Activated T-helper 2 cell treated with anti-CD3 and anti-CD28 coated beads, Interferon-gamma antibody, Interleukin-2, Interleukin-4, amounts not matched to agents 10 μg/mL and 5 μg/mL and 100 μg/mL, durations not matched to agents 14 hours and 24 hours and 36 hours (primary cell): Measurements from ENCODE around the gene CCDC124. TPM values are rescaled to one million over a fixed set of nuclear protein-coding genes. Genes with fewer than 3 reads are reported as not detected.
"Not testable (repeated sequence)": the region's sequence is repeated elsewhere in the genome, so short reads cannot be mapped to it uniquely, and the experiment has no call there.

Experiments used
- DNase-seq: peaks from one replicate; pipeline ENCODE4 v3.0.0; 2021; ENCODE audit warnings: low spot score
- H3K27ac Mint-ChIP-seq: one replicate; pipeline ENCODE4 v1.8.0; 2021; ENCODE audit warnings: mixed read lengths
- H3K27me3 Mint-ChIP-seq: one replicate; pipeline ENCODE4 v1.8.0; 2021; ENCODE audit warnings: low read depth, mixed read lengths
- H3K36me3 Mint-ChIP-seq: one replicate; pipeline ENCODE4 v1.8.0; 2021; ENCODE audit warnings: low read depth, mixed read lengths
- H3K4me1 Mint-ChIP-seq: one replicate; pipeline ENCODE4 v1.8.0; 2021; ENCODE audit warnings: low read depth, mixed read lengths
- H3K4me3 Mint-ChIP-seq: one replicate; pipeline ENCODE4 v1.8.0; 2021; ENCODE audit warnings: low read depth, mild to moderate bottlenecking, moderate library complexity, mixed read lengths
- H3K9me3 Mint-ChIP-seq: one replicate; pipeline ENCODE4 v1.8.0; 2021; ENCODE audit warnings: mixed read lengths
- intact Hi-C: fragments of 100-400 bp; cut with micrococcal nuclease; formaldehyde crosslinking; loops from one replicate; pipeline ENCODE4 v1.15.1; 2023
- total RNA-seq: library from RNA; stranded (reverse); gene quantifications from 2 replicates; pipeline ENCODE4 v1.2.3, GENCODE V29; 2022

The CCDC124 gene
- total RNA-seq, 1 donor from 2014 or later, result 123 TPM

DNA sequence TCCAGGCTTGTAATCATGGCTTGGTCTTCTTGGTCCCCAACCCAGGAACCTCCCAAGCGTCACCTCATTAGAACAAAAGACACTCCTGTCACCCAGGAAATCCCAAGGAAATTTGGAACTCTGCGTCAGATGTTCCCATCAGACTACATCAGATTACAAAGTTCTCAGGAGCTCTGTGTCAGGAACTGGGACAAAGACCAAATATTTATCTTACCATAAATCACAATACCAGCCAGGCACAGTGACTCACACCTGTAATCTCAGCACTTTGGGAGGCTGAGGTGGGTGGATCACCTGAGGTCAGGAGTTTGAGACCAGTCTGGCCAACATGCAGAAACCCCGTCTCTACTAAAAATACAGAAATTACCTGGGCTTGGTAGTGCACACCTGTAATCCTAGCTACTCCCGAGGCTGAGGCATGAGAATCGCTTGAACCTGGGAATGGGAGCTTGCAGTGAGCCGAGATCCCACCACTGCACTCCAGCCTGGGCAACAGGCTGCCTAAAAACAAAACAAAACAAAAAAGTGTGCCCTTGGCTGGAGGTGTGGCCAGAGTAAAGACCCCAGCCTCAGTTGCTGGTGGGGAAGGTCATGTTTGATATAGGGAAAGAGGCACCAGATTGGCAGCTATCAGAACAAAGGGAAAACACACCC, 16.7 kb upstream of the CCDC124 start:
- peaks cover 9% of the 10 kb centered on the region for H3K9me3 Mint-ChIP-seq

DNA sequence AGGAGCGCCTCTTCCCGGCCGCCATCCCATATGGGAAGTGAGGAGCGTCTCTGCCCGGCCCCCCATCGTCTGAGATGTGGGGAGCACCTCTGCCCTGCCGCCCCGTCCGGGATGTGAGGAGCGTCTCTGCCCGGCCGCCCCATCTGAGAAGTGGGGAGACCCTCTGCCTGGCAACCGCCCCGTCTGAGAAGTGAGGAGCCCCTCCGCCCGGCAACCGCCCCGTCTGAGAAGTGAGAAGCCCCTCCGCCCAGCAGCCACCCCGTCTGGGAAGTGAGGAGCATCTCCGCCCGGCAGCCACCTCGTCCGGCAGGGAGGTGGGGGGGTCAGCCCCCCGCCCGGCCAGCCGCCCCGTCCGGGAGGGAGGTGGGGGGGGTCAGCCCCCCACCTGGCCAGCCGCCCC, 14.7 kb upstream of the CCDC124 start:
- H3K27ac Mint-ChIP-seq, intact Hi-C loops, H3K9me3 Mint-ChIP-seq, H3K4me1 Mint-ChIP-seq, H3K27me3 Mint-ChIP-seq, H3K4me3 Mint-ChIP-seq, H3K36me3 Mint-ChIP-seq, DNase-seq: not testable (repeated sequence)

More for the DNA sequence above, 16.7 kb upstream of the CCDC124 start:
- no peak for DNase-seq
- H3K27me3 Mint-ChIP-seq, result no peaks in the 10 kb centered on the region
- no peaks in the 10 kb centered on the region for H3K36me3 Mint-ChIP-seq
- no peak overlapping the region for H3K4me3 Mint-ChIP-seq
- H3K4me1 Mint-ChIP-seq, result no peaks in the 10 kb centered on the region
- H3K27ac Mint-ChIP-seq, result no peak overlapping the region
- intact Hi-C loops, result no loop called here

DNA sequence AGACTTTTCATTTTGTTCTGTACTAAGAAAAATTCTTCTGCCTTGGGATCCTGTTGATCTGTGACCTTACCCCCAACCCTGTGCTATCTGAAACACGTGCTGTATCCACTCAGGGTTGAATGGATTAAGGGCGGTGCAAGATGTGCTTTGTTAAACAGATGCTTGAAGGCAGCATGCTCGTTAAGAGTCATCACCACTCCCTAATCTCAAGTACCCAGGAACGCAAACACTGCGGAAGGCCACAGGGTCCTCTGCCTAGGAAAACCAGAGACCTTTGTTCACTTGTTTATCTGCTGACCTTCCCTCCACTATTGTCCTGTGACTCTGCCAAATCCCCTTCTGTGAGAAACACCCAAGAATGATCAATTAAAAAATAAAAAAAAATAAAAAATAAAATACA, 13.7 kb upstream of the CCDC124 start:
- DNase-seq, H3K4me3 Mint-ChIP-seq, H3K4me1 Mint-ChIP-seq, intact Hi-C loops, H3K27me3 Mint-ChIP-seq, H3K27ac Mint-ChIP-seq, H3K36me3 Mint-ChIP-seq, H3K9me3 Mint-ChIP-seq: not testable (repeated sequence)

DNA sequence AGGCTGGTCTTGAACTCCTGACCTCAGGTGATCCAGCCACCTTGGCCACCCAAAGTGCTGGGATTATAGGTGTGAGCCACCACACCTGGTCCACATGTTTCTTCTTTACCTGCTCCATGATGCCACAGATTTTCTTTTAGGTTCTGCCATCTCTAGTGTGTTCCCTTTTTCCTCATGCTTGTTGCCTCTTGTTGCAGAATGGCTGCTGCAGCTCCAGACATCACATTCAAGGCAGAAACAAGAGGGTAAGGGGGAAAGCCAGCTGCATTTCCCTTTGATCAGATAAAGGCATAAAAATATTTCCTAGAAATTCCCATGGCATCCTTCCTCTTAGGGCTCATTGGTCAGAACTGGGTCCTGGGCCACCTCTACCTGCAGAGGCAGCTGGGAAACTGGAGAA, 12.3 kb upstream of the CCDC124 start:
- DNase-seq, result no peak
- H3K27me3 Mint-ChIP-seq, result no peaks in the 10 kb centered on the region
- no peaks in the 10 kb centered on the region for H3K36me3 Mint-ChIP-seq
- H3K27ac Mint-ChIP-seq, result no peak overlapping the region
- no peak overlapping the region for H3K4me3 Mint-ChIP-seq
- H3K4me1 Mint-ChIP-seq, result no peaks in the 10 kb centered on the region
- no peaks in the 10 kb centered on the region for H3K9me3 Mint-ChIP-seq
- intact Hi-C loops, result no loop called here

DNA sequence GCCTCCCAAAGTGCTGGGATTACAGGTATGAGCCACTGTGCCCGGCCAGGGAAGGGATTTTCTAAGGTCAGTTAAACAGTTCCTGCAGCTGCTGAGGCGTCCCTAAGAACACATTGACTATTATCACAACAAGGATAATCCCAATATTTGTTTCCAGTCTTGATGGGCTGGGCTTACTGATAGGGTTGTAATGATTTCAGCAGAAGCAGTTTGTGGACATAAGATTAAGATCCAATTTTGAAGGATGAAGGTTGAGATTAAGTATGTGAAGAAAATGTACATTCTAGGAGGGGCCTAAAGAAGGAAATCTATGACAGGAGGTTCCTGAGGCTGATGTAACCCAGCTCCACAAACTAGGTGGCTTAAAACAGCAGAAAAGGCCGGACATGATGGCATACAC, 10.7 kb upstream of the CCDC124 start:
- Mint-ChIP-seq H3K9me3 (no peaks in the 10 kb centered on the region), H3K4me3 (no peak overlapping the region), H3K4me1 (no peaks in the 10 kb centered on the region), H3K27me3 (peaks cover 2% of the 10 kb centered on the region), H3K36me3 (no peaks in the 10 kb centered on the region), H3K27ac (no peak overlapping the region)
- DNase-seq, result no peak
- intact Hi-C loops, result no loop called here

DNA sequence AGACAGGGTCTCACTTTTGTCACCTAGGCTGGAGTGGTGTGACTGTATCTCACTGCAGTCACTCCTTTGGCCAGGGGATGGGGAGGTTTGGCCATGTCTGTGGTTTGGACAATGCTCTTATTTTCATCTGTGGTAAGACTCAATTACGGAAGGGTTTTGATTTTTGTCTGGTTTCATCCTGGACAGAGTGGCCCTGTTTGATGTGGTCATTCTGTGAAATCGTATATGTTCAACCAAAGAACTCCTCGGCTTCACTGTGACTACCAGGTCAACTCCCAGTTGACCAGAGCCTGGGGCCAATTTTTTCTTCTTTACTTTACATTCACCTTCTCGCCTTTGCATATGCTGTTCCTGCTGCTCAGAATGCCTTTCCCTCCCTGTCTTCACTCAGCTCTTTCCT, 6.8 kb upstream of the CCDC124 start:
- no peaks in the 10 kb centered on the region for H3K9me3 Mint-ChIP-seq
- no peaks in the 10 kb centered on the region for H3K36me3 Mint-ChIP-seq

DNA sequence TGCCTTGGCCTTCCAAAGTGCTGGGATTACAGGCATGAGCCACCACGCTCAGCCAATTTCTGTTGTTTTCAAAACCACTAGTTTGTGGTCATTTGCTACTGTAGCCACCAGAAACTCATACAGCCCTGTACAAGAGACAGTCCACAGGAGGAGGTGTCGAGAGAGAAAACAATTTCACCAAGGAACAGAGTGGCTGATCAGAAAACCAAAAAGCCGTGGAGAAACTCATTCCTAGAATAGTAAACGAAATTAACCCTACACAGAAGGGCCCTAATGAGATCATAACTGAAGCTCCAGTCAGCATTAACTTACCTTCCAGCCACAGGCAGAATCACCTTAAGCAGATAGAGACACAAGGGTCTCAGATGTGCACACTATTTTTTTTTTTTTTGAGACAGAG, 3.8 kb upstream of the CCDC124 start:
- Mint-ChIP-seq H3K4me1 (peaks cover 14% of the 10 kb centered on the region), H3K4me3 (no peak overlapping the region), H3K27ac (no peak overlapping the region), H3K27me3 (peaks cover 2% of the 10 kb centered on the region), H3K36me3 (no peaks in the 10 kb centered on the region), H3K9me3 (no peaks in the 10 kb centered on the region)
- intact Hi-C loops, result no loop called here
- no peak for DNase-seq

More for the DNA sequence above, 6.8 kb upstream of the CCDC124 start:
- Mint-ChIP-seq H3K4me1 (no peaks in the 10 kb centered on the region), H3K27me3 (peaks cover 2% of the 10 kb centered on the region), H3K4me3 (no peak overlapping the region), H3K27ac (no peak overlapping the region)
- intact Hi-C loops, result no loop called here
- no peak for DNase-seq

DNA sequence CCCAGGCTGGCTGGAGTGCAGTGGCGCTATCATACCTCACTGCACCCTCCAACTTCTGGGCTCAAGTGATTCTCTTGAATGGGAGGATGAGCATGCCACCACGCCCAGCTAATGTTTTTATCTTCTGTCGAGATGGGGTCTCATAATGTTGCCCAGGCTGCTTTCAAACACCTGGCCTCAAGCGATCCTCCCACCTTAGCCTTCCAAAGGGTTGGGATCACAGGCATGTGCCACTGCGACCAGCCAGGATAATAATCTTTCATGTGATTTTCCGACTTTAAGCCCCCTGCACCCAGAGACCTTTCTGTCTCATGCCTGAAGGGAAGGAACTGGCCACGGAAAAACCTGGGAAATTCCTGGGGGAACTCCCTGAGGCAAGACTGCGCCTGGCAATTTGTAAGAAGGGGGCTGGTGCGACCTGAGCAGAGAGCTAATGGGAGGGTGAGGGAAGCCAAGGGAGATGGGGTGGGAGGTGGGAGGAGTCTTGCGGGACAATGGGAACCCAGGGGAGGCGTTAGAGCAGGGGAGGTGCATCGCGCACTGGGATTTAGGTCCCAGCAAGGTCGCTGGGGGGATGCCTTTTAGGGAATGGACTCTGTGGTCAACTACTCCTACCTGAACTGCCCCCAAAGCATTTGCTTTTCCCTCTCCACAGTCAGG, 1.2 kb upstream of the CCDC124 start:
- intact Hi-C loops, result loop anchor here (1.0 to 2.0 kb wide), 3 partner anchors 15 to 72 kb away; partner anchors contain the start of gene RPL18A
- Mint-ChIP-seq H3K27me3 (peaks cover 2% of the 10 kb centered on the region), H3K4me1 (peaks cover 14% of the 10 kb centered on the region), H3K4me3 (peak overlapping the region; percentile 97), H3K27ac (peak overlapping the region; percentile 68), H3K36me3 (no peaks in the 10 kb centered on the region), H3K9me3 (no peaks in the 10 kb centered on the region)
- no peak for DNase-seq

DNA sequence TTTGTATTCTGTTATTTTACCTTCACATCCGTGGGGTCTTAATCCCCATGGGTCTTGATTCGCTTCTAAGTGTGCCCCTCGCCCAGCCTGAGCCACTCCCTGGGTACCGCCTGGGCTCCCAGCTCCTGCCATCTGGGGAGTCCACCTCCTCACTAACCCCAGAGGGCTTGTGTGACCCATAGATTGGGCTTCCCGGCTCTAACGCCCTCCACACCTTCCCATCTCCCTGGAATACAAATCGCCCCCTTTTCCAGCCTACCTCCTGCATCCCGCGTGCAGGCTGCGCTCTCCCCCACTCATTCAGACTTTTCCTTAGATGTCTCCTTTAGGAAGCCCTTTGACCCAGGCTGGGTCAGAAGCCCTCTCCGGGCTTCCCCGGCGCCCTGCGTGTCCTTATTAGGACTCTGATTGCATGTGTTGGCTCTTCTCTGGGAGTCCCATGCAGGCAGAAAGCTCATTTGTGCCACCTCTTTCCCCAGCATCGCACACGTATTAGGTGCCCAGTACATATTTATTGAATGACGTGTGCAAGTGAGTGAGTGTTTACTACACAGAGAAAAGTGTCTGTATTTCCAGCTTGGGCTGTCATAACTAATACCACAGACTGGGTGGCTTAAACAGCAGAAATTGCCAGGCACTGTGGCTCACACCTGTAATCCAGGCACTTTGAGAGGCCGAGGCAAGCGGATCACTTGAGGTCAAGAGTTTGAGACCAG, 757 bp downstream of the CCDC124 start:
- Mint-ChIP-seq H3K27ac (peak overlapping the region; percentile 94), H3K4me3 (peak overlapping the region; percentile 97), H3K9me3 (no peaks in the 10 kb centered on the region), H3K36me3 (peaks cover 12% of the 10 kb centered on the region), H3K27me3 (no peaks in the 10 kb centered on the region), H3K4me1 (peaks cover 14% of the 10 kb centered on the region)
- intact Hi-C loops, result loop anchor here (2.0 kb wide), 2 partner anchors 13 to 61 kb away; no protein-coding TSS in a partner anchor
- DNase-seq, result no peak

DNA sequence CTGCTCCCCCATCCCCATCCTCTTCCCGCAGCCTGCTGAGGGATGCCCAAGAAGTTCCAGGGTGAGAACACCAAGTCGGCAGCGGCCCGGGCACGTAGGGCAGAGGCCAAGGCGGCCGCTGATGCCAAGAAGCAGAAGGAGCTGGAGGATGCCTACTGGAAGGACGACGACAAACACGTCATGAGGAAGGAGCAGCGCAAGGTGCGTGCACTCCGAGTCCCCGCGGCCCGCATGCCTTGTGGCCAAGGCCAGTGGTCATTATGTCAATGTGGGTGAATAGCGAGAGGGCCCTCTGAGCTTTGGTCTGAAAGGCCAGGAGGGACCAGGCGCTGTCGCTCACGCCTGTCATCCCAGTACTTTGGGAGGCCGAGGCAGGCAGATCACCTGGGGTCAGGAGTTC, 3.6 kb downstream of the CCDC124 start:
- Mint-ChIP-seq H3K36me3 (peaks cover 22% of the 10 kb centered on the region), H3K4me3 (no peak overlapping the region), H3K9me3 (no peaks in the 10 kb centered on the region), H3K27ac (no peak overlapping the region), H3K27me3 (no peaks in the 10 kb centered on the region), H3K4me1 (peaks cover 13% of the 10 kb centered on the region)
- DNase-seq, result no peak
- intact Hi-C loops, result loop anchor here (5.0 kb wide), 1 partner anchor 121 kb away; no protein-coding TSS in a partner anchor

DNA sequence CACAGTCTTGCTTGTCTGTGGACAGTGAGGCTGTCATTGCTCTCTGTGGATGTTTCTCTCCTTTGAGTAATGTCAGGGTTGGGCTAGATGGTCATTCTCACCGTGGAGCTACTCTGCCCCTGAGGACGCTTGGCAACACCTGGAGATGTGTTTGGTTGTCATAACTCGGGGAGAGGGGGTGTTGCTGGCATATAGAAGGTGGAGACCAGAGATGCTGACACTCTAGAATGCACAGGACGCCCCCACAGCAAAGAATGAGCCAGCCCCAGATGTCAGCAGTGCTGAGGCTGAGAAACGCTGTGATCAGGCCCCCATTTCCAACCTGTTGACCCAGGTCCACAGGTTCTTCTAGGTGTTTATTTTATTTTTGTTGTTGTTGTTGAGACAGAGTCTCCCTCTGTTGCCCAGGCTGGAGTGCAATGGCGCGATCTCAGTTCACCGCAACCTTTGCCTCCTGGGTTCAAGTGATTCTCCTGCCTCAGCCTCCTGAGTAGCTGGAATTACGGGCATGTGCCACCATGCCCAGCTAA, 4.6 kb downstream of the CCDC124 start:
- DNase-seq, result no peak
- intact Hi-C loops, result loop anchor here (5.0 kb wide), 1 partner anchor 120 kb away; no protein-coding TSS in a partner anchor
- H3K4me1 Mint-ChIP-seq, result peaks cover 6% of the 10 kb centered on the region
- no peaks in the 10 kb centered on the region for H3K9me3 Mint-ChIP-seq
- no peaks in the 10 kb centered on the region for H3K27me3 Mint-ChIP-seq
- H3K36me3 Mint-ChIP-seq, result peaks cover 24% of the 10 kb centered on the region
- no peak overlapping the region for H3K4me3 Mint-ChIP-seq
- no peak overlapping the region for H3K27ac Mint-ChIP-seq

DNA sequence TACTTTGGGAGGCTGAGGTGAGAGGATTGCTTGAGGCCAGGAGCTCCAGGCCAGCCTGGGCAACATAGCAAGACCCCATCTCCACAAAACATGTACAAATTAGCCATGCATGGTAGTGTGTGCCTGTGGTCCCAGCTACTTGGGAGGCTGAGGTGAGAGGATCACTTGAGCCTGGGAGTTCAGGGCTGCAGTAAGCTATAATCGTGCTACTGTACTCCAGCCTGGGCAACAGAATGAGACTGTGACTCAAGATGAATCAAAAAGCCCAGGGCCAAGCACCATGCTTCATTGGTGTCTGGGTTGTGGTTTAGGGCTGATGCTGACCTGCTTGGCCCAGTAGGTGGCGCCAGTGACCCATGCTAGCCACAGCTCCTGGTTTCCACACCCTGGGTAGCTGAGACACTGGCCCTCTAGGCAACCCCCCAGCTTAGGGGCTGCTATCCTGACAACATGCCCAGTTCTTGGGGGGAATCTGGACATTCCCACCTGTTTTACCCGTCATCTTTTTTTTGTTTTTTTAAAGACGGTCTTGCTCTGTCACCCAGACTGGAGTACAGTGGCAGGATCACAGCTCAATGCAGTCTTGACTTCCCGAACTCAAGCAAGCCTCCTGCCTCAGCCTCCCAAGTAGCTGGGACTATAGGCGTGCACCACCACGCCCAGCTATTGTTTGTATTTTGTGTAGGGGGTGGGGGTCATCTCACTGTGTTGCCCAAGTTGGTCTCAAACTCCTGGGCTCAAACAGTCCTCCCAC, 5.5 kb downstream of the CCDC124 start:
- Mint-ChIP-seq H3K4me3 (no peak overlapping the region), H3K27me3 (no peaks in the 10 kb centered on the region), H3K9me3 (no peaks in the 10 kb centered on the region), H3K4me1 (peaks cover 5% of the 10 kb centered on the region), H3K27ac (no peak overlapping the region), H3K36me3 (peaks cover 25% of the 10 kb centered on the region)
- intact Hi-C loops, result loop anchor here (1.0 to 5.0 kb wide), 2 partner anchors 59 to 119 kb away; no protein-coding TSS in a partner anchor
- DNase-seq, result peak; percentile 69
